ENCODE results near the gene RNF10.
"Not testable (repeated sequence)": the region's sequence is repeated elsewhere in the genome, so short reads cannot be mapped to it uniquely, and the experiment has no call there.

RNF10 gene

DNA sequence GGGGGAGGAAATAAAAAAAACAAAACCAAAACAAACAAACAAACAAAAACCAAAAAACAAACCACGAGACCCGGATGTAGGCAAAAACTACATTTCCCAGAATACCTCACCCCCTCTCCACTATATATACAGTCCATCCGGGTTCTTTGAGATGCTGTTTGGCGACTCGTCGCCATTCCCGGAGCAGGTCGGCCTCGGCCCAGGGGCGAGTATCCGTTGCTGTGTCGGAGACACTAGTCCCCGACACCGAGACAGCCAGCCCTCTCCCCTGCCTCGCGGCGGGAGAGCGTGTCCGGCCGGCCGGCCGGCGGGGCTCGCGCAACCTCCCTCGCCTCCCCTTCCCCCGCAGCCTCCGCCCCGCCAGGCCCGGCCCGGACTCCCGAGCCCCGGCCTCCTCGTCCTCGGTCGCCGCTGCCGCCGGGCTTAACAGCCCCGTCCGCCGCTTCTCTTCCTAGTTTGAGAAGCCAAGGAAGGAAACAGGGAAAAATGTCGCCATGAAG, at the start of gene RNF10:
Gene RNF10, plus strand, starts transcription at position 154 of the 500 bp plus-strand sequence. CDS start 456 bp downstream, outside the sequence.
- CTCF ChIA-PET: no interaction called here
- POLR2A ChIA-PET: interaction anchor here (0.7 kb wide), 1 partner anchor 16 kb away, joined by 3 read pairs; no protein-coding TSS in a partner anchor
- DNase-seq (ENCODE audit: extremely low spot score): peak; percentile 92
- TF ChIP-seq CTCF (IDR thresholded peaks at IDR 0.05; ENCODE audit: control extremely low read depth, extremely low read depth, low read depth, missing control alignments): no peak

GRCh38 chr12:120485961-120486881, 47.9 kb upstream of the RNF10 start:
- no peak for TF ChIP-seq CTCF (IDR thresholded peaks at IDR 0.05; ENCODE audit: control extremely low read depth, extremely low read depth, low read depth, missing control alignments)
- ChIA-PET CTCF (interaction anchor here (0.8 to 3.5 kb wide), 3 partner anchors 11 to 14 kb away, joined by 4 to 11 read pairs (median 4); no protein-coding TSS in a partner anchor), POLR2A (no interaction called here)
- no peak for DNase-seq (ENCODE audit: extremely low spot score)

GRCh38 chr12:120487552-120487951, 46.6 kb upstream of the RNF10 start:
- POLR2A ChIA-PET; DNase-seq (ENCODE audit: extremely low spot score): not testable (repeated sequence)
- CTCF ChIA-PET: interaction anchor here (2.2 to 3.5 kb wide), 2 partner anchors 16 to 31 kb away, joined by 6 to 11 read pairs; no protein-coding TSS in a partner anchor

GRCh38 chr12:120488057-120488640, 46.0 kb upstream of the RNF10 start:
- ChIA-PET CTCF (interaction anchor here (1.0 to 3.5 kb wide), 3 partner anchors 10 to 32 kb away, joined by 3 to 11 read pairs (median 6); no protein-coding TSS in a partner anchor), POLR2A (no interaction called here)
- no peak for TF ChIP-seq CTCF (IDR thresholded peaks at IDR 0.05; ENCODE audit: control extremely low read depth, extremely low read depth, low read depth, missing control alignments)
- DNase-seq (ENCODE audit: extremely low spot score): no peak

- ChIA-PET POLR2A (no interaction called here), CTCF (interaction anchor here (1.0 to 2.2 kb wide), 3 partner anchors 9 to 33 kb away, joined by 3 to 6 read pairs (median 3); no protein-coding TSS in a partner anchor)
- no peak for DNase-seq (ENCODE audit: extremely low spot score)
- no peak for TF ChIP-seq CTCF (IDR thresholded peaks at IDR 0.05; ENCODE audit: control extremely low read depth, extremely low read depth, low read depth, missing control alignments)
Measured at GRCh38 chr12:120489018-120489417, 45.1 kb upstream of the RNF10 start.

DNA sequence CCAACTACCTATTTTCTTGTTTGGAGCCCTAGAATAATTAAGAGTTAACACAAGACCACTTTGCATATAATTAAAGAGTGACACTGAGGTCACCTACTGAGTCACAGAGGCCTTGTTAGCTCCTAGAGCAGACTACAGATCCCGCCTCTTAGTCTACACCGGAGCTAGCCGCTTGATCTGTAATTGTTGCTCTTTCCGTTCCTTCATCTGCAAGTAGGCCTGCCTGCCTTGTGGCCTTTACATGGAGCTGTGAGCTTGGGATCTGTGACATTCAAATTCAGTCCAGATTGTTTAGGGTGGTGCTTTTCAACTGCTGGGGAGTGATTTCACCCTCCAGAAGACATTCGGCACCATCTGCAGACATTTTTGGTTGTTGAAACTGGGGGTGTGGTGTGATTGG, 43.8 kb upstream of the RNF10 start:
- DNase-seq (ENCODE audit: extremely low spot score): no peak
- TF ChIP-seq CTCF (IDR thresholded peaks at IDR 0.05; ENCODE audit: control extremely low read depth, extremely low read depth, low read depth, missing control alignments): no peak
- ChIA-PET POLR2A (no interaction called here), CTCF (interaction anchor here (2.2 kb wide), 1 partner anchor 21 kb away, joined by 5 read pairs; no protein-coding TSS in a partner anchor)

All from GM10248 (cell line).